LNCAP (cell line): ENCODE measurements around the gene HNF1B.

Experiments
- CTCF ChIP-seq: fragments of 450-650 bp; IDR thresholded peaks from 2 replicates; pipeline ENCODE4 v1.5.1; 2017; ENCODE audit warnings: mild to moderate bottlenecking

HNF1B gene

DNA sequence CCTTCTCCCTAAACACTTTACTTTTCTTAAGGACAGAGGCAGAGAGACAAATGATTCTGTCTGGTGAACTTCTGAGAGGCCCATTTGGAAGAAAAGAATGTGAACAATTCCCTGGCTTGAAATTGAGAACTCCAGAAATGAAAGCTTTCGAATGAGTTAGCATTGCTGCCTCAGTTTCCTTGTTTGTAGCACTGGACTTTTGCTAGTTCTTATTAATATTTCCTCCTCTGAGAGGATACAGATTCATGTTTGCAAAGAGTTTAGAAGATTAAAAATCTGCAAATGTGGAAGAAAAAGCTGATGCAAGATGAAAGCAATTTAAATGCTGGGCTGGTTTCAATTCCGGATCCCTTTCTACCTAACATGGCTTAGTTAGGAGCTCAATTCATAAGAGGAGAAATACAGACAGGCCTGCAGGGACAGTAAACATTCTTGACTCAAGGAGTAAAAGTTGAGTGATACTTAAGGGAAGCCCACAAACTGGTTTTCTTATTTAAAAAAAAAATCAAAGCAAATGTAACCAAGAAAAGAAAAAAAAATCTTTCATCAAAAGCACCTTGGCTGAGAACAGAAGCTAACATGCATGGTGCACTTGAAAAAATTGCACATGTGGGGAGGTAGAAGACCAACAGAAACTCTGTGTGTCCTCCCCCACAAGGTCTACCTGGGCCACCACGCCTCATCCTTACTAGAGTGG lies 27.1 kb downstream of the HNF1B start:
- TF ChIP-seq CTCF: no peak

DNA sequence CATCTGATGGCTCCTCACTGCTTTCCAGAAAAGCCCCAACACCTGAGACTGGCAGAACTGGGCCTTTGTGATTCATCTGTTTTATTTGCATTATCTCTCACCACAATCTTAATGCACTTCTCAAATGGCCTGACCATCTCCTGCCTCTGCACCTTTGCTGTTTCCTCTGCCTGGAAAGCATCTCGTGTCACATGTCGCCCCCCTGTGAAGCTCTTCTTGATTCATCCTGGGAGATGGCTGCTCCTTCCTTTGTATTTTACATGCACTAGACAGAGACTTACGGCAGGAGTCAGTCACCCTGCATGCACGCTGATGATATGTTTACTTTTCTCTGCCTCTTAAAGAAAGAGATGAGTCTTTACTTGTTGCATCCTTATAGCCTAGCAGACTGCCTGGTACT lies 30.0 kb downstream of the HNF1B start:
- no peak for TF ChIP-seq CTCF

- TF ChIP-seq CTCF: no peak
These were observed 31.2 kb downstream of the HNF1B start for GRCh38 chr17:37713624-37714023.

DNA sequence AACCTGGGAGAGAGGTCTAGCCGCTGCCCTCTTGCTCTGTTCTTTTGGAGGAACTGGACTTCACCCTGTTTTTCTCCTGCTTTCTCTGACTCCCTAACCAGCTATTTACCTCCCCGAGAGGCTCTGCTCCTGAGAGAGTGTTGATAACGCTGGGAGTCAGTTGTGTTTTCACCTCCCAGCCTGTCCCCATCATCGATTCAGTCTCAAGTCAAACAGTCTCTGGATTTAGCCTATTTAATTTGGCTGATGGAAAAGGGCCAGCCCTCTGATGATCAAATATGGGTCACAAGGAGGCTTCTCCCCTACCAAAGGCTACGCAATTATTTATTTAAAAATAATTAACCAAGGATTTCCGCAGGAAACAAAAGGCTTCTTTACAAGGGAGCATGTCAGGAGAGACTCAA lies 31.8 kb downstream of the HNF1B start:
- TF ChIP-seq CTCF: no peak

GRCh38 chr17:37711113-37711512 lies 33.7 kb downstream of the HNF1B start:
- no peak for TF ChIP-seq CTCF

DNA sequence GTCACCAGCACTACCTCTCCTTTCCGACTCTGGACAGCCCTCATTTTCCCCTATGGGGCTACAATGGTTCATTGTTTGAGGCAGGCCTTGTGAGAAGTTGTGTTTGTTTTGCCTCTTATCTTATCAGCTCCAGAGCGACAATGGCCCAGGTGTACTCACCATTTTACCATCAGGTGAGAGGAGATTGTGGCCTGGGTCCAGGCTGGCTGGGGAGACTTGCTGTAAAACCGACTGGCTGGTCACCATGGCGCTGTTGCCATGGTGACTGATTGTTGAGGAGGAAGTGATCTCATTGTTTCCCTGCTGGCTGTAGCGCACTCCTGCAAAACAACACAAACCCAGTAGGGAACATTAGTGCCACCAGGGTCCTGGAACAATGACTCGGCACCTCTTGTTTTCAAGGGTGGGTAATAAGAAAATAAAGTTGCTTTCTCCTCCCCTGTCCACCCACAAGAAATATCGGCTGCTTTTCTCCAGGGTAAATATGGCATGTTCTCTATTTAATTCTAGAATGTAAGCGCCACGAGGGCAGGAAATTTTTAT lies 34.4 kb downstream of the HNF1B start:
- no peak for TF ChIP-seq CTCF

DNA sequence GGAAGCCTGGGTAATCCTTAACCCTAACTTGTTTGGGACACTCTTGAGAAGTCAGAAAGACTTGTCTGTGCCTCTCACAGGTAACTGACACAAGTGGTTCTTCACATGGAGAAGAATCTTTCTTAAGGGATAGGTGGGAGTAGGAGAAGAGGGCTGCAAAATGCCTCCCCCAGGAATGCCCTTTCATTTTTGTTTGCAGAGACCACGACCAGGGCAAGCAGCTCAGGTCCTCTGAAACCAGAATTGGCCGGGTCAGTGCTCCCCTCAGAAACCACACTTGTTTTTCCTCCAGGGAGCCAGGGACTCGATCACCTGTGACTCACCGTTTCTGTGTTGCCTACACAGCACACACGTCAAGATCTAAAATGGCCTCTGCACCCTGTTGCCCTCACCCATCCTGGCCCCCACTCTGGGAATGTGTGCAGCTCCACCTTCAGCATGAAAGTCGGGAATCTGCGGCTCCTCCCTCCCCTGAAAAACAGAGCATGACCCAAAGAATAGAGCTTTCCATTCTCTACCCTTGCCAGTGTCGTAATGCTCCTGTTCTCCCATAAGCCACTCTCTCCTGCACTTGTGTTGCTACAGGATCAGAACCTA lies 36.1 kb downstream of the HNF1B start:
- TF ChIP-seq CTCF: no peak
